Activated CD4-positive, alpha-beta T cell treated with anti-CD3 and anti-CD28 coated beads for 24 hours (primary cell): ENCODE data around the gene THSD4.
"Not testable (repeated sequence)": the region's sequence is repeated elsewhere in the genome, so short reads cannot be mapped to it uniquely, and the experiment has no call there.

ENCODE experiments used
- DNase-seq, 2 donors: peaks; one replicate each; pipeline ENCODE4 v3.0.0-alpha.2; 2020; ENCODE audit warnings: low read depth in 2 of 2

THSD4 gene

DNA sequence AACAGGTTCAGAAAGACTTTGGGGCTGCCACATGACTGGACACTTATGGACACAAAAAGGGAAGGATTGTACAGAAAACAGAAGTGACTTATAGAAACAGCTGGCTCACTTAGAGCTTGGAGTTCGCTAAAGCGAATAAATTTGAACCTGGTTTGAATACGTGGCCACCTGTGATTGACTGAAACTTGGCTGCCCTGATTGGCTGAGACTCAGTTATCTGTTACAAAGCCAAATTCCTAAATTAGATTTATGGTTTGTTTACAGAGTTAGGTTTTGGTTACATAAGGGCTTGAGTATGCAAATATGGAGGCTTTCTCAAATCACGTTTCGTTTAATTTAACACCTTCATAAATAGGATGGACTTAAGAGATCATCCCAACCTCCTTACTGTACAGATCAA is 270.2 kb downstream of the THSD4 start:
- DNase-seq, result no peak

DNA sequence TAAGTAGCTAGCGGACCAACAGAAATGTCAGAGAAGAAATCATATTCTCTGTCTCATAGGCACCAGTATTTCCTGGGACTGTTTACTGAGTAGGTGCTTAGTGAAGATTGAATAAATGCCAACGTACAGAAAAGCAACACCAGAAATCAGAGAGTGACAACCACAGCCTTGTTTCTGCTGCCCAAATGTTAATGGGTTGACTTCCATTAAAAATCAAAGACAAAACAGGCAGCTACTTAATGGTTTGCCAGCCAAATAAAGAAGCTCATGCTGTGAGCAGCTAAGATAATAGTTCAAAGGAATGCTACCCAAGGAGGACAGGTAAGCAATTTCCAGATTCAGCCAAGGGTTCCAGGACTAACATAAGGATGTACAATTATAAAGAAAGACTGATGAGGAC is 270.7 kb downstream of the THSD4 start:
- no peak for DNase-seq

DNA sequence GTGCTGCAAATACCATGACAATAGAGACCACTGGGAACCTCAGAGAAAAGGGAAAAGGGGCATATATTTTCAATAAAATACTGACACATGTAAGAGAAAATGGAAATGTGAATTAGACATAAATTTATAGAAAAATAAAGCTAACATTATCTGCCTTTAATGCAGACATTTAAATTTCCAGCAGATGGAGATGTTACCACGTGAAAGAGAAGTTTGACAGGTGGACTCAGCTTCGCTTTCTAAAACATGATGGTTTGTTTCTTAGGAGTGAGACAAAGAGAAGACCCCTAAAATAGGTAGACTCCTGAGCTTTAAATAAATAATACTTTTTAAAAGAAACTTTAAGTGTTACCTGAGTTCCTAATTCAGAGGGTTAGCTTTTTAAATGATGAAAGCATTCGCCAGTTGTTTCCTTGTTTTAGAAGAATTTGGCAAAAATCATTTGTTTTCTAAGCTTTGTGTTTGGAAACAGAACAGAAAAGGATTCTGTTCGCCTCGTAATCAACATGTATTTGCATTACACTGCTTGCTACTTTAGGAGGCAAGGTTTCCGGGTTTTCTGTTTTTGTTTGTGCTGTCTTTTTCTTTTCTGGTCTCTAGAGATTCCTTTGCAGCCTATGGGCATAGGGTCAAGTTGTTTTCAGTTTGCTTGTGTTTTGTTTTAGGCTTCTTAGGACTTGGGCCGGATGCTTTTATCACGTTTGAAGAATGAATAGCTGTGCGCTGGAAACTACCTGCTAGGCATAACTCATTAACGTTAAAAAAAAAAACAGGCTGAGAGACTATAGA is 271.4 kb downstream of the THSD4 start:
- DNase-seq, result no peak

DNA sequence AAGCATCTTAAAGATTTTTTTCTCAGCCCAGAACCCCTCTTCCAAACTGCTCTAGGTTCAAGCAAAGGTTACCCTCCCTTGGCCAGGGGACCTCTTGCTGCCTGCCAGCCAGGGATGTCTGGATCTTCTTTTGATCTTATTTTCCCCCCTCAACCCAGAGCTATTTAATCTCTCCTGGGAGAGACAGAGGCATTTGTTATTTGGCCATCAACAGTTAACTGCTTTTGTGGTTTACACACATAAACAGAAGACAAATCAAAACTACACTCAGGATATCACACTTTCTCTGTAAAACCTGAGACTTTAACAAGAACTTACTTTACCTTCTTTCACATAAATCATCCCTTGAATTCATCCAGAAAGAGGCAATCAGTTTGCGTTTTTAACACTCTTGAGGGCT is 272.5 kb downstream of the THSD4 start:
- DNase-seq, result no peak

DNA sequence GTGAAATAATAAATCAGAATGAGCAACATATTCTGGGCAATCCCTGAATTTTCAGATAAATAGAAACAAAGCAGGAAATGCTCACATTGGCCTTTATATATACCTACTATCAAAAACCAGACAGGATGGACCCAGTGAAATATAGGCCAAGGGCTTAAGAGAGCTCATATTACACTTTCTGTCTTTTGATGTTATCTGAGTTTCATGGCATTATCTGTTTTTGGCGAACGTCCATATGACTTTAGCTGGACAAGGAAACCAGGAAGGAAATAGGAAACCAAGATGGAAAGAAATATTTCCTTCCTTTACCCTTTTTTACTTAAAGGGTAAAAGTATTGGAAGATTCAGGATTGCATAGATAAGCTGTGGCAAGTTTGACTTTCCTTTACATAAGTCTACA is 274.8 kb downstream of the THSD4 start:
- DNase-seq, result no peak

DNA sequence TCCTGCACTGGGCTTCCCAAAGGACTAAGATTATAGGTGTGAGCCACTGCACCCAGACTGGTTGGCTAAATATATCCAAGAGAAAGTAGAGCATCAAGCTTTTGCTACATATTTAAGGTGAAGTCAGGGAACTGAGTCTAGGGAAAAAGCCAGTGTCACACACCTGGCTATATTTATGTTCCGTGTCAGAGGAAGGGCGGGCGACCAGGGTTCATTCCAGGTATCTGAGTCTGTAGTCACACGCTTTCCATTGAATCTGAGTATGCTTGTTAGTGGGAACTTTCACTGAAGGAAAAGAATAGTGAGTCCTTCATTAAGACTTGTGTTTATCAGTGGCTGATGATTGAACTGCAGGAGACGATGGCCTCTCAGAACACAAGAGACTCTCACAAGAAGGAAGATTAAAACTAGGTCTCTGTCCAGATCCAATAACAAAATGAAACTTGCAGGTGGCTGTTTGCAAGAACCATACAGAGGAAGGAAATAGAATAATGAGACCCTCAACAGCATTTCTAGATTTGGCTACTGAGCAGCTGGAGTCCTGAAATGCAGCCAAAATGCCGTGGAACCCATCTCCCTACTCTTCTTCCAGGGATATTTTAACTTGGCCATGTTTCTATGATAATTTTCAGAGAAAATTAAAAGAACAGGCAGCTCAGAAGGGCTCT is 276.3 kb downstream of the THSD4 start:
- DNase-seq, result no peak

DNA sequence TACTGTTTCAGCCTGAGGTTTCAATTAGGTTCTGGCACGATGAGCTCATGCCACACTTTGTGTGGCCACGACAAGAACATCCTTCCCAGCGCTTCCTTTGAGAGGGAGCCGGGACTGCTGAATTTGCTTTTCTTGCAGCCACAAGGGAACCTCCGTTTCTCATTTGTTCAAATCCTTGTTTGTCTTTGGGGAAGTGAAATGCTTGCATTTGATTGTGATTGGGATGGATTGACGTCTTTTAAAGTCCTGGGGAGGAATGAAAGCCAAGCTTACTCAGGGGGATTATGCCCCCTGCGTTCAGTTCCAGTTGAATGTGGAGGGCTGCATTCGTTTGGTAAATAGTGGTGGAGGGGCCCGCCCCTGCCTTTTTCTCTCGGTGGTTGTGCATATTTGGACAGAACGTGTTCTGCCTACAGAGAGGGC is 277.6 kb downstream of the THSD4 start:
- DNase-seq, result no peak

DNA sequence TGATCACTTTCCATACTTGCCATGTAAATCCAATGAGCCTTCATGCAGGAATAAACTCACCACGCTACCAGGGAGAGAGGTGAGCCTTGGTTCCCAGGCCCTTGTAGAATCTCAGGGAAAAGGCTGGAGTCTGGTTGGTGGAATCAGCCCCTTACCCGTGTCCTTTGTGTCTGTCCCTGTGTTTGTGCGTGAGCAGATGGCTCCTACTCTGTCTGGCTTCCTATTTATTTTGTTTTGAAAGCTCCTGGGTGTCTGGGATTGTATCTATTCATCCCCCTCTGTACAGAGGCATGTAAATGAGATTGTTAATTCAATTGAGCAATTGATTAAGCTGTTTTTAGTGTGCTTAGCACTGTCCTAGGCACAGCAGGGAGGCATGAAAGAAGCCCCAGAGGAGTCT is 278.1 kb downstream of the THSD4 start:
- no peak for DNase-seq

DNA sequence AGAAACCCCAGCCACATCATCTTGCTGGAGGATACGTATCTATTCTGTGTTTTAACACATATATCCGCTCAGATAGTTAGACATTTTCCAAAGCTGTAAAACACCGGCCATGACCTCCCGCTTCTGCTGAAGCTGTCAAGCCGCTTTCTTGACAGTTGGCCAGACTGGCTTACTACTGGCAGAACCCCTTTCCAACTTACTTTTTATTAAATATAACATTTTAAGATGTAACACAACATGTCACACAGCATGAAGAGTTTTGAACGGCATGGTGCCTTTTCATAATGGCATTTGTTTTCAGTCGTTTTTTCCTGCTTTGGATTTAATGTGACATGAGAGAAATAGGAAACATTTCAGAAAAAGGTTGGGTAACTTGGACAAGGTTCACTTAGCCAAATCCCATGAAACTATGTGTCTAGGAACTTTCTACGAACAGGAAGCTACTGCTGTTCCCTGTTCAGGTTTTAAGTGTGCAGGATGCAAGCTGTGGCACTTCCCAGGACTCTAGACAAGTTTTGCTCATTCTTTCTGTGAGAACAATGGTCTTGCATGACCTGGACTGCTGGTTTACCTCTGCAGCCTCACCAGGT is 281.4 kb downstream of the THSD4 start:
- no peak for DNase-seq

DNA sequence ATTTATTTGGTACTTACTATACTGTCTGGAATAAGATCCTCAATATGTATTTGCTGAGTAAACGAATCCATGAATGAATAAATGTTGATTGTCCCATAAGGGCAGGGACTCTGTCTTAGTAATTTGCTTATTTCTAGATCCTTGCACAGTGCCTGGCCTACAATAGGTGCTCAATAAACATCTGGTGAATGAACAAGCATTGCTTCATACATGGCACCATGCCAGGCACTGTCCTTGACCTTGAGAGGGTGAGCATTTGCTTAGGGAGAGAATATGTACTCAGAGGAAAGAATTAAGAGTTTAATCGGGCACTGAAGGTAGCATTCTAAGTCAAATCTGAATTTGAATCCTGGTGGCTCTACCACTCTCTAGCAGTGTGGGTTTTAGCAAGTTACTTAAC is 282.1 kb downstream of the THSD4 start:
- no peak for DNase-seq

DNA sequence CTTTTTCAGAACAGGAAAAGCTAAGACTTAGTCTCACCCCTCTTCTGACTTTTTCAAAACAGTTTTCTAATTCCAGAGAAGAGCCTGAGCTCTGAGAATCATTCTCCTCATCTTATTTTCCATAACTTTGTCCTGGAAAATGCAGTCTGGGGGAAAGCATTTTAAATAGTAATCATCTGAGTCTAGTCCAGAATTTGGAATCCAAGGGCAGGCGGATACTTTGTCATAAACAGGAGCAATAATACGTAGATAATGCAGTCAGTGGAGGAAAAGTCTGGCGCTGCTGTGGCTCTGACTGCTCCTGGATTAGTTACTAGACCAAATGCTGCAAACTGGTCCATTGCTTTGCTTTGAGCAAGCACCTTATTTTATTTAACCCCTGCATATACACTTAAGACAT is 285.0 kb downstream of the THSD4 start:
- DNase-seq, result no peak

DNA sequence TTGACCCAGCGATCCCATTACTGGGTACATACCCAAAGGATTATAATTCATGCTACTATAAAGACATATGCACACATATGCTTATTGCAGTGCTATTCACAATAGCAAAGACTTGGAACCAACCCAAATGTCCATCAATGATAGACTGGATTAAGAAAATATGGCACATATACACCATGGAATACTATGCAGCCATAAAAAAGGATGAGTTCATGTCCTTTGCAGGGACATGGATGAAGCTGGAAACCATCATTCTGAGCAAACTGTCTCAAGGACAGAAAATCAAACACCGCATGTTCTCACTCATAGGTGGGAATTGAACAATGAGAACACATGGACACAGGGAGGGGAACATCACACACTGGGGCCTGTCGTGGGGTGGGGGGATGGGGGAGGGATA is 286.5 kb downstream of the THSD4 start:
- not testable (repeated sequence) for DNase-seq

DNA sequence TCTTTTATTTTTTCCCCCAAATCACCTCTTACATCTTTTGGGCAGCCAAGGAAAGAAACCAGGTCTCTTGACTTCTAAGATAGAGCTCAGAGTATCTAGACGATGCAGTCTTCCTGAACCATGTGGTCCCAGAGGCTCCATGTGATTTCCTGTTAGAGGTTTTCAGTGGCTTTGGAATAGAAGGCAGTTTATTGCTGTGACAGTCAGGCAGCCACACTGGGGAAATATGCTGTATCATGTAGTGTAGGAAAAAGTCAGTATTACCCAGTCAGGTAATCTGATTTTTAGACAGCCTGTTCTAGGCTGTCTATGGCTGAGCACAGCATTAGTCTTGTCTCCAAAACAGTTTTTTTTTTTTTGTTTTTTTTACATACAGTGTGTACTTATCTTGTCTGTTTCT is 294.3 kb downstream of the THSD4 start:
- no peak for DNase-seq

DNA sequence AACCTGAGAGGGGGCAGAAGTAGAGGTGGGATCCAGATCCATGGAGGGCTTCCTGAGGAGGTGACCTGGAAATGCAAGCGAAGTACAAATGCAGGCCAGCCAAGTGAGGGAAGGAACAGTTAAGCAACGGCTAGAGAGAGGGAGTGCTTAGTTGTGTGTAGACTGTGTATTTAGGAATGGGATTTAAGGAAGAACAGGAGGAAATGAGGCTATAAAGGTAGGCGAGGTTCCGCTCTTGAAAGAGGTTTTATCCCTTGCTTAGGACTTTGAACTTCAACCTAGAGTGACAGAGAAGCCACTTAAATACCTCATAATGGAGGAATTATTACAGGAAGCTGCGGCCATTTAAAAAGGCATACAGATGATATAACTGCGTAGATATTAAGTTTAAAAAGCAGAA is 295.1 kb downstream of the THSD4 start:
- DNase-seq, result no peak

DNA sequence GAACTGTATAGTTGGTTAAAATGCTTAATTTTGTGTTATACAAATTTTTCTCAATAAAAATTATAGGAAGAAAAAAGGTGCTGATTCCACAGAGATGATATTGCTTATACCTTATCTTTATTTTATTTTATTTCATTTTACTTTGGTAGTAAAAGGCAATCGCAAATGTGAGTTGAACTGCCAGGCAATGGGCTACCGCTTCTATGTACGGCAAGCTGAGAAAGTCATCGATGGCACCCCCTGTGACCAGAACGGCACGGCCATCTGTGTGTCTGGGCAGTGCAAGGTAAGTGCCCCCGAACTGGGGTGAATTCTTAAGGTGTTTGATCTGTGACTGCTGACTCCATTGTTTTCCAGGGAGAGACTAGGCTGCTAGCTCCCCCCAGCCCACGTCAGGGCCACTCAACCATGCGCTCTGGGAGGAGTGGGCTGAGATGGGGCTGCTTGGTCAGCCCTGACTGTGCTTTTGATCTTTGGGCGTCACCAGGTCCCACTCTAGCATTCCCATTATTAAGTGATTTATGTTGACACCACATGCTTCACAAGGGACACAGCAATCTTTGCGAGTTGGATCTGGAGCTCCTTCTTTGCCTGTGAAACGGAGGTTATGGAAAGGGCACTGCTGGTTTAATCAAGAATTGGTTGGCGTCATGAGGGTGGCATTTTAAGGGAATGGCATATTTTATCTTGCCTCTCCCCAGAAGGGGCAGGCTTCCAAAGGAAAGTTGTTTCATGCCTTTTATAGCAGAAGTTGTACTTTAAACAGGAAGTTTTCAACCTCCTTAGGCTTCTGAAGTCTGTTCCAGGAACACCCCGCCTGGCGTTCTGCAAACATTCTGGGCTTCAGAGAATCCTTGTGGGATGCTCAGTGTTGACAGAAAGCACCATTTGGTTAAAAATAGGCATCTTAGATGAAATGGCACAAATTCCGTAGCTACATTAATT is 296.5 kb downstream of the THSD4 start:
- no peak for DNase-seq

DNA sequence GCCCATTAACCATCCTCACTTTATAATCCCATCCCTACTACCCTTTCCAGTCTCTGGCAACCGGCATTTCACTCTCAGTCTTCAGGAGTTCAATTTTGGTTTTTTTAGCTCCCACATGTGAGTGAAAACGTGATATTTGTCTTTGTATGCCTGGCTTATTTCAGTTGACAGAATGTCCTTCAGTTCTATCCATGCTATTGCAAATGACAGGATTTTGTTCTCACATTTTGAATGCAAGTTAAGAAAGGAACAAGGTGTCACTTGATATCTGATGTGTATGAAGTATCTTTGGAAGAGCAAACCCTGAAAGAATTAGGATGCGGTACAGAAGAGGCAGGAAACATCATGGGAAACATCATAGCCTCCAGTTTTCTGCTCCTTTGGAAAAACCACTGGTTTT is 298.1 kb downstream of the THSD4 start:
- DNase-seq, result no peak

DNA sequence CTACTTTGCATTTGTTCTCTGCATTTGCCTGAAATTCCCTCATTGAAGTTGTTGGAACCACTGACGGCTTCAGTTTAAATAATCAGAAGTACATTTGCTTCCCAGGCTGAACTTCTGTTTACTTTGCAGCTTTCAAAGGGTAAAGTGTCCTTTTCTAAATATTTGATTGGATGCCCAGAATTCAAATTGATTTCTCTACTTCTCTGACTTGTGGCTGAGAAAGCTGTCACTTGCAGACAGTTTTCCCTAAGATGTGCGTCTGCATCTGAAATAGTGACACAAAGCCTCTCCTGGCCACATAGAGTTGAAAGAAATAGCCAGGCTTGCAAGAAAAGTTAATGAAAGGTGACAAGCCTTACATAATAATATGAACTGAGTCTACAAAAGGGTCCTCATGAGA is 299.6 kb downstream of the THSD4 start:
- DNase-seq, result no peak

DNA sequence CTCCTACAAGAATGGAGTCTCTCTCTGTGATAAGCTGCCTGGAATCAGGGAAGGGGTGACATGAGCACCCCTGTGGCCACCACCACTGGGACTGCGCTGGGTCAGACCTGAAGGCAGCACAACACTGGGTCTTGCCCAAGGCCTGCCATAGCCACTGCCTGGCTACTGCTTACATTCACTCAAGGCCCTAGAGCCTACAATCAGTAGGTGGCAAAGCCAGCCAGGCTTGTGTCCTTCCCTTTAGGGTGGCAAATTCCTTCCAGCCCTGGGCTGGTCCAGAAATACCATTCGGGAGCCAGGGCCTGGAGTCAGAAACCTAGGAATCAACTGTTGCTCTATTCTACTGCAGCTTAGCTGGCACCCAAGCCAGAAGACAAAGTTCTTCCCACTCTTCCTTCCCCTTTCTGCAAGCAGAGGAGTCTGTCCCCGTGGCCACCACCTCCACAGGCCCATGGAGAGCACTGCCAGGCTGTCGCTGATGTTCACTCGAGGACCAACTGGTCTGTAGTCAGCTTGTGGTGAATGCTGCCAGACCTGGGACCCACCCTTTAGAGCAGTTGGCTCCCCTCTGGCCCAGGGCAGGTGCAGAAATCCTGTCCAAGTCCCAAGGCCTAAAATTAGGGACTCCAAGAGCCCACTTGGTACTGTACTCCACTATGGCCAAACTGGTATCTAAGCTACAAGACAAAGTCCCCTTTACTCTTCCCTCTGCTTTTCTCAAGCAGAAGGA is 307.4 kb downstream of the THSD4 start:
- DNase-seq, result no peak

DNA sequence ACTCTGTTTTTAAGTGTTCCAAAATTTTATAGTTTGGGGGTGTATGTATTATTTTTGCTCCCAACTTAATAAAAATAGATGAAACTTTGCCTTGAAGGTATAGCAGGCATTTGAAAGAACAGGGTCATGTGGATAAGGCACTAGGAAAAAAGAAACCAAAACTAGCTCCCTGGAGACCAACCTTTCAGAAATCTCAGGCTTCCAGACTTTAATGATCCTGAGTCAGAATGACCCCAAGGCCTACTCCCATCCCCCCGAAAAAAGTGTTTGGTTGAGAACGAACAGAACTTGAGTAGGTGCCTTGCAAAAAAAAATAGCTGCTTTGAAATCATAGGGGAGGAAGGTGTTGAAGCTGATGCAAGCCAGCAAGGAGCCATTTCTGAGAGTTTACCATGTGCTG is 309.5 kb downstream of the THSD4 start:
- no peak for DNase-seq

DNA sequence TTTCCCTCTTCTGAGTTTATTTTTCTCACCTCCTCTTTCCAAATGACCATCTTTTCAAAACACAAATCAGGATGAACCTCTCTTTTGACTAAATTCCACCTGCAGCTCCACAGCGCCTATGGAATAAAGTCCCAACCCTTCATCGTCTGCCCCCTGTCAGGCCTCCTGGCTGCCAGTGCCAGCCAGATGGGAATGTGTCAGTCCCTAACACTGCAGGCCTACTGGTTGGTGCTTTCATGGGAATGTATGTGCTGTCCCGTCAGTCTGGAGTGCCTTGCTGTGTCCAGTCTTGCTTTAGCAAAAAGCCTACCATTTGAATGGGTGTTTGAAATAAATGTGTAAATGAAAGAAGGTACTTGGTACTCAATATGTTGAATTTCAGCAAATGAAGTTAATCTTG is 310.1 kb downstream of the THSD4 start:
- DNase-seq, result no peak

DNA sequence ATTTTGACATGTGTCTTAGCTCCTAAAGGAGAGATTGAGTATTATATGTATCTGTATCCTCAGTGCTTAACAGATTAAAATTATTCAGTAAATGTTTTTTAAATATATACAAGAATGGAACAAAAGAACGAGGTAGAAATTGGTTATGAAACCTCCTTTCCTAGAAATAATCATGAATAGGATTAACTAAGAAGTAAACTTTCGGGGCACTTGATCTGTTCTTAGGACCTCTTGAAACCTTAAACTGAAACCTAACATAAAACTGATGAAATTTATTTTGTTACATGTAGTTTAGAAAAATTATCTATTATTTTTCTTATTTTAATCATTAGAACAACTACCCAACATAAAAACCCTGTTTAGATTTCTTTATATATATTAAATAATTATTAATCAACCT is 311.5 kb downstream of the THSD4 start:
- DNase-seq, result no peak
